Measurements from ENCODE around the gene ARG1.

Gene ARG1

GRCh38 chr6:131551902-131552301, 21.1 kb upstream of the ARG1 start:
- H3K9ac ChIP-seq (ENCODE audit: low read length in 2 of 2), result no peak overlapping the region
- H3K27me3 ChIP-seq (ENCODE audit: control insufficient read depth in 1 of 2, insufficient read depth in 2 of 2, low read length in 2 of 2), result no peaks in the 10 kb centered on the region
- no peaks in the 10 kb centered on the region for H3K9me3 ChIP-seq (ENCODE audit: control insufficient read depth in 2 of 2, low read length in 2 of 2)
- no peaks in the 10 kb centered on the region for H3K4me1 ChIP-seq (ENCODE audit: control insufficient read depth, insufficient read depth, low read length)
- no peaks in the 10 kb centered on the region for H3K36me3 ChIP-seq (ENCODE audit: control insufficient read depth in 2 of 2, insufficient read depth in 2 of 2, low read length in 2 of 2)
- H3K4me3 ChIP-seq (ENCODE audit: low read length in 2 of 2), result no peak overlapping the region
- no peak overlapping the region for H3K27ac ChIP-seq (ENCODE audit: low read length)

- Histone ChIP-seq H3K4me3 (ENCODE audit: low read length in 2 of 2) (no peak overlapping the region), H3K27ac (ENCODE audit: low read length) (no peak overlapping the region), H3K27me3 (ENCODE audit: control insufficient read depth in 1 of 2, insufficient read depth in 2 of 2, low read length in 2 of 2) (no peaks in the 10 kb centered on the region), H3K36me3 (ENCODE audit: control insufficient read depth in 2 of 2, insufficient read depth in 2 of 2, low read length in 2 of 2) (no peaks in the 10 kb centered on the region), H3K4me1 (ENCODE audit: control insufficient read depth, insufficient read depth, low read length) (no peaks in the 10 kb centered on the region), H3K9ac (ENCODE audit: low read length in 2 of 2) (no peak overlapping the region), H3K9me3 (ENCODE audit: control insufficient read depth in 2 of 2, low read length in 2 of 2) (no peaks in the 10 kb centered on the region)
Observed at GRCh38 chr6:131552572-131552971, 20.5 kb upstream of the ARG1 start.

- Histone ChIP-seq H3K4me3 (ENCODE audit: low read length in 2 of 2) (no peak overlapping the region), H3K27me3 (ENCODE audit: control insufficient read depth in 1 of 2, insufficient read depth in 2 of 2, low read length in 2 of 2) (no peaks in the 10 kb centered on the region), H3K27ac (ENCODE audit: low read length) (no peak overlapping the region), H3K9me3 (ENCODE audit: control insufficient read depth in 2 of 2, low read length in 2 of 2) (no peaks in the 10 kb centered on the region), H3K36me3 (ENCODE audit: control insufficient read depth in 2 of 2, insufficient read depth in 2 of 2, low read length in 2 of 2) (no peaks in the 10 kb centered on the region), H3K4me1 (ENCODE audit: control insufficient read depth, insufficient read depth, low read length) (no peaks in the 10 kb centered on the region), H3K9ac (ENCODE audit: low read length in 2 of 2) (no peak overlapping the region)
Observed at GRCh38 chr6:131555992-131556391, 17.0 kb upstream of the ARG1 start.

GRCh38 chr6:131558922-131559321, 14.1 kb upstream of the ARG1 start:
- Histone ChIP-seq H3K4me3 (ENCODE audit: low read length in 2 of 2) (no peak overlapping the region), H3K9ac (ENCODE audit: low read length in 2 of 2) (no peak overlapping the region), H3K9me3 (ENCODE audit: control insufficient read depth in 2 of 2, low read length in 2 of 2) (no peaks in the 10 kb centered on the region), H3K27ac (ENCODE audit: low read length) (no peak overlapping the region), H3K27me3 (ENCODE audit: control insufficient read depth in 1 of 2, insufficient read depth in 2 of 2, low read length in 2 of 2) (no peaks in the 10 kb centered on the region), H3K4me1 (ENCODE audit: control insufficient read depth, insufficient read depth, low read length) (no peaks in the 10 kb centered on the region), H3K36me3 (ENCODE audit: control insufficient read depth in 2 of 2, insufficient read depth in 2 of 2, low read length in 2 of 2) (no peaks in the 10 kb centered on the region)

- Histone ChIP-seq H3K4me3 (ENCODE audit: low read length in 2 of 2) (no peak overlapping the region), H3K9ac (ENCODE audit: low read length in 2 of 2) (no peak overlapping the region), H3K36me3 (ENCODE audit: control insufficient read depth in 2 of 2, insufficient read depth in 2 of 2, low read length in 2 of 2) (no peaks in the 10 kb centered on the region), H3K27me3 (ENCODE audit: control insufficient read depth in 1 of 2, insufficient read depth in 2 of 2, low read length in 2 of 2) (no peaks in the 10 kb centered on the region), H3K9me3 (ENCODE audit: control insufficient read depth in 2 of 2, low read length in 2 of 2) (no peaks in the 10 kb centered on the region), H3K4me1 (ENCODE audit: control insufficient read depth, insufficient read depth, low read length) (no peaks in the 10 kb centered on the region), H3K27ac (ENCODE audit: low read length) (no peak overlapping the region)
Observed at GRCh38 chr6:131561925-131562707, 10.9 kb upstream of the ARG1 start.

GRCh38 chr6:131565056-131565455, 8.0 kb upstream of the ARG1 start:
- no peaks in the 10 kb centered on the region for H3K27me3 ChIP-seq (ENCODE audit: control insufficient read depth in 1 of 2, insufficient read depth in 2 of 2, low read length in 2 of 2)
- no peaks in the 10 kb centered on the region for H3K36me3 ChIP-seq (ENCODE audit: control insufficient read depth in 2 of 2, insufficient read depth in 2 of 2, low read length in 2 of 2)
- H3K9ac ChIP-seq (ENCODE audit: low read length in 2 of 2), result no peak overlapping the region
- no peaks in the 10 kb centered on the region for H3K9me3 ChIP-seq (ENCODE audit: control insufficient read depth in 2 of 2, low read length in 2 of 2)
- no peak overlapping the region for H3K4me3 ChIP-seq (ENCODE audit: low read length in 2 of 2)
- no peak overlapping the region for H3K27ac ChIP-seq (ENCODE audit: low read length)
- H3K4me1 ChIP-seq (ENCODE audit: control insufficient read depth, insufficient read depth, low read length), result no peaks in the 10 kb centered on the region

- H3K9ac ChIP-seq (ENCODE audit: low read length in 2 of 2), result no peak overlapping the region
- no peaks in the 10 kb centered on the region for H3K36me3 ChIP-seq (ENCODE audit: control insufficient read depth in 2 of 2, insufficient read depth in 2 of 2, low read length in 2 of 2)
- H3K4me3 ChIP-seq (ENCODE audit: low read length in 2 of 2), result no peak overlapping the region
- no peaks in the 10 kb centered on the region for H3K27me3 ChIP-seq (ENCODE audit: control insufficient read depth in 1 of 2, insufficient read depth in 2 of 2, low read length in 2 of 2)
- no peak overlapping the region for H3K27ac ChIP-seq (ENCODE audit: low read length)
- H3K4me1 ChIP-seq (ENCODE audit: control insufficient read depth, insufficient read depth, low read length), result no peaks in the 10 kb centered on the region
- H3K9me3 ChIP-seq (ENCODE audit: control insufficient read depth in 2 of 2, low read length in 2 of 2), result no peaks in the 10 kb centered on the region
Observed at GRCh38 chr6:131568726-131569125, 4.3 kb upstream of the ARG1 start.

- no peak overlapping the region for H3K27ac ChIP-seq (ENCODE audit: low read length)
- H3K4me1 ChIP-seq (ENCODE audit: control insufficient read depth, insufficient read depth, low read length), result no peaks in the 10 kb centered on the region
- no peak overlapping the region for H3K9ac ChIP-seq (ENCODE audit: low read length in 2 of 2)
- no peak overlapping the region for H3K4me3 ChIP-seq (ENCODE audit: low read length in 2 of 2)
- no peaks in the 10 kb centered on the region for H3K9me3 ChIP-seq (ENCODE audit: control insufficient read depth in 2 of 2, low read length in 2 of 2)
- no peaks in the 10 kb centered on the region for H3K27me3 ChIP-seq (ENCODE audit: control insufficient read depth in 1 of 2, insufficient read depth in 2 of 2, low read length in 2 of 2)
- no peaks in the 10 kb centered on the region for H3K36me3 ChIP-seq (ENCODE audit: control insufficient read depth in 2 of 2, insufficient read depth in 2 of 2, low read length in 2 of 2)
Observed at GRCh38 chr6:131574133-131574532, 1.1 kb downstream of the ARG1 start.

GRCh38 chr6:131574686-131575085, 1.7 kb downstream of the ARG1 start:
- no peak overlapping the region for H3K27ac ChIP-seq (ENCODE audit: low read length)
- H3K9ac ChIP-seq (ENCODE audit: low read length in 2 of 2), result no peak overlapping the region
- peaks cover under 1 to 2% of the 10 kb centered on the region in 2 donors for H3K36me3 ChIP-seq (ENCODE audit: control insufficient read depth in 2 of 2, insufficient read depth in 2 of 2, low read length in 2 of 2)
- no peaks in the 10 kb centered on the region for H3K27me3 ChIP-seq (ENCODE audit: control insufficient read depth in 1 of 2, insufficient read depth in 2 of 2, low read length in 2 of 2)
- no peak overlapping the region for H3K4me3 ChIP-seq (ENCODE audit: low read length in 2 of 2)
- H3K4me1 ChIP-seq (ENCODE audit: control insufficient read depth, insufficient read depth, low read length), result no peaks in the 10 kb centered on the region
- H3K9me3 ChIP-seq (ENCODE audit: control insufficient read depth in 2 of 2, low read length in 2 of 2), result no peaks in the 10 kb centered on the region

GRCh38 chr6:131575834-131576478, 2.9 kb downstream of the ARG1 start:
- H3K4me1 ChIP-seq (ENCODE audit: control insufficient read depth, insufficient read depth, low read length), result no peaks in the 10 kb centered on the region
- no peaks in the 10 kb centered on the region for H3K27me3 ChIP-seq (ENCODE audit: control insufficient read depth in 1 of 2, insufficient read depth in 2 of 2, low read length in 2 of 2)
- no peak overlapping the region for H3K4me3 ChIP-seq (ENCODE audit: low read length in 2 of 2)
- H3K27ac ChIP-seq (ENCODE audit: low read length), result no peak overlapping the region
- H3K36me3 ChIP-seq (ENCODE audit: control insufficient read depth in 2 of 2, insufficient read depth in 2 of 2, low read length in 2 of 2), result peaks cover 4 to 7% of the 10 kb centered on the region in 2 donors
- no peaks in the 10 kb centered on the region for H3K9me3 ChIP-seq (ENCODE audit: control insufficient read depth in 2 of 2, low read length in 2 of 2)
- H3K9ac ChIP-seq (ENCODE audit: low read length in 2 of 2), result no peak overlapping the region

GRCh38 chr6:131581523-131581922, 8.5 kb downstream of the ARG1 start:
- H3K36me3 ChIP-seq (ENCODE audit: control insufficient read depth in 2 of 2, insufficient read depth in 2 of 2, low read length in 2 of 2), result peaks cover 11 to 27% of the 10 kb centered on the region in 2 donors
- H3K27ac ChIP-seq (ENCODE audit: low read length), result no peak overlapping the region
- H3K9ac ChIP-seq (ENCODE audit: low read length in 2 of 2), result no peak overlapping the region

More at GRCh38 chr6:131581523-131581922, 8.5 kb downstream of the ARG1 start:
- Histone ChIP-seq H3K4me1 (ENCODE audit: control insufficient read depth, insufficient read depth, low read length) (no peaks in the 10 kb centered on the region), H3K27me3 (ENCODE audit: control insufficient read depth in 1 of 2, insufficient read depth in 2 of 2, low read length in 2 of 2) (no peaks in the 10 kb centered on the region), H3K9me3 (ENCODE audit: control insufficient read depth in 2 of 2, low read length in 2 of 2) (no peaks in the 10 kb centered on the region), H3K4me3 (ENCODE audit: low read length in 2 of 2) (no peak overlapping the region)

Measured in stomach smooth muscle (tissue), 2 donors.